ENCODE data around the gene LIN28B. TPM values are rescaled to one million over a fixed set of nuclear protein-coding genes. Genes with fewer than 3 reads are reported as not detected.
"Not testable (repeated sequence)": the region's sequence is repeated elsewhere in the genome, so short reads cannot be mapped to it uniquely, and the experiment has no call there.

Gene LIN28B
- total and polyA plus RNA-seq, 12 donors, result 0.08 to 8.7 (median 0.09) TPM; not detected in 7

GRCh38 chr6:104983296-104983695 is 26.4 kb downstream of the LIN28B start:
- no peaks in the 10 kb centered on the region for H3K36me3 ChIP-seq (replicated peaks in 1 of 2)
- 83 to 90% (median 88%) methylated on average over 5 of the region's 5 CpGs for whole genome bisulfite sequencing, 4 donors
- H3K4me1 ChIP-seq (replicated peaks in 1 of 2), result no peaks in the 10 kb centered on the region
- TF ChIP-seq POLR2A (IDR thresholded peaks at IDR 0.05) (no peak), CTCF (IDR thresholded peaks at IDR 0.05) (no peak)
- no peak overlapping the region for H3K27ac ChIP-seq
- H3K9me3 ChIP-seq (replicated peaks in 1 of 3), result no peaks in the 10 kb centered on the region
- no peaks in the 10 kb centered on the region for H3K27me3 ChIP-seq
- intact Hi-C loops (cut with DNase I), result no loop called here
- no peak overlapping the region for H3K4me3 ChIP-seq
- no peak for DNase-seq

GRCh38 chr6:104983776-104984175 is 26.9 kb downstream of the LIN28B start:
- Histone ChIP-seq H3K4me3 (no peak overlapping the region), H3K27me3 (no peaks in the 10 kb centered on the region), H3K4me1 (replicated peaks in 1 of 2) (no peaks in the 10 kb centered on the region), H3K9me3 (replicated peaks in 1 of 3) (no peaks in the 10 kb centered on the region), H3K36me3 (replicated peaks in 1 of 2) (no peaks in the 10 kb centered on the region), H3K27ac (no peak overlapping the region)
- intact Hi-C loops (cut with DNase I), result no loop called here
- TF ChIP-seq POLR2A (IDR thresholded peaks at IDR 0.05) (no peak), CTCF (IDR thresholded peaks at IDR 0.05) (no peak)
- no peak for DNase-seq
- 74 to 82% (median 77%) methylated on average over 4 of the region's 4 CpGs for WGBS, 4 donors

GRCh38 chr6:104984831-104985230 is 27.9 kb downstream of the LIN28B start:
- Histone ChIP-seq H3K4me1 (replicated peaks in 1 of 2) (no peaks in the 10 kb centered on the region), H3K9me3 (replicated peaks in 1 of 3) (no peaks in the 10 kb centered on the region), H3K4me3 (no peak overlapping the region), H3K27ac (no peak overlapping the region), H3K36me3 (replicated peaks in 1 of 2) (no peaks in the 10 kb centered on the region), H3K27me3 (no peaks in the 10 kb centered on the region)
- 57 to 83% (median 63%) methylated on average over 1 of the region's 1 CpG for WGBS, 4 donors
- intact Hi-C loops (cut with DNase I), result no loop called here
- no peak for TF ChIP-seq POLR2A (IDR thresholded peaks at IDR 0.05)
- TF ChIP-seq CTCF (IDR thresholded peaks at IDR 0.05), result no peak
- no peak for DNase-seq

GRCh38 chr6:104985875-104986274 is 29.0 kb downstream of the LIN28B start:
- WGBS, 4 donors, result 55 to 68% (median 64%) methylated on average over 4 of the region's 4 CpGs
- not testable (repeated sequence) for DNase-seq

GRCh38 chr6:104986625-104987024 is 29.7 kb downstream of the LIN28B start:
- intact Hi-C loops (cut with DNase I), result no loop called here

More at GRCh38 chr6:104985875-104986274, 29.0 kb downstream of the LIN28B start:
- H3K27ac ChIP-seq; H3K36me3 ChIP-seq (replicated peaks in 1 of 2); H3K4me1 ChIP-seq (replicated peaks in 1 of 2); H3K4me3 ChIP-seq; H3K9me3 ChIP-seq (replicated peaks in 1 of 3); intact Hi-C loops (cut with DNase I); H3K27me3 ChIP-seq: not testable (repeated sequence)

More at GRCh38 chr6:104986625-104987024, 29.7 kb downstream of the LIN28B start:
- Histone ChIP-seq H3K27me3 (no peaks in the 10 kb centered on the region), H3K4me1 (replicated peaks in 1 of 2) (no peaks in the 10 kb centered on the region), H3K9me3 (replicated peaks in 1 of 3) (no peaks in the 10 kb centered on the region), H3K27ac (no peak overlapping the region), H3K36me3 (replicated peaks in 1 of 2) (no peaks in the 10 kb centered on the region), H3K4me3 (peak overlapping the region in 1 of 4 donors; percentile 14)
- DNase-seq, result no peak
- TF ChIP-seq CTCF (IDR thresholded peaks at IDR 0.05) (no peak), POLR2A (IDR thresholded peaks at IDR 0.05) (no peak)
- WGBS, 4 donors, result 59 to 75% (median 65%) methylated on average over 3 of the region's 3 CpGs

Data from adrenal gland (tissue), 12 donors.